Measurements from ENCODE around the gene OPHN1.

The OPHN1 gene

DNA sequence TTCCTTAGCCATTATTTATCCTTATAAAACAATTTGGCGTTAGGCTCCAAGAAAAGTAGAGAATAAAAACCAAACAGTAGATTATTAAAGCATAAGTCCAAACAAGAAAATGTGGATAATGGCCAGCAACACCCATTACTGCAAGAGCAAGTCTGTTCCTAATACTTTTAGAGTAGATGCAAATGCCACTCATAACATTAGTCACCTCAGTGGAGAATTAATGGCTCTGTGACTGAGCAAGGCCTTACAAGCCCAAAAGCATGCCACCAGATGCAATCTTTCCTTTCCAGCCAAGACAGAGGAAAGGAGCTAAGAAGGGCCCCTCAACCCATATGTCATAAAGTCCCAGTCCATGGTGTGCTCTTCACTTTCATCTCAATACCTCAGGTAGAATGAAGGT is 373.8 kb downstream of the OPHN1 start:
- TF ChIP-seq, protein P1, sequence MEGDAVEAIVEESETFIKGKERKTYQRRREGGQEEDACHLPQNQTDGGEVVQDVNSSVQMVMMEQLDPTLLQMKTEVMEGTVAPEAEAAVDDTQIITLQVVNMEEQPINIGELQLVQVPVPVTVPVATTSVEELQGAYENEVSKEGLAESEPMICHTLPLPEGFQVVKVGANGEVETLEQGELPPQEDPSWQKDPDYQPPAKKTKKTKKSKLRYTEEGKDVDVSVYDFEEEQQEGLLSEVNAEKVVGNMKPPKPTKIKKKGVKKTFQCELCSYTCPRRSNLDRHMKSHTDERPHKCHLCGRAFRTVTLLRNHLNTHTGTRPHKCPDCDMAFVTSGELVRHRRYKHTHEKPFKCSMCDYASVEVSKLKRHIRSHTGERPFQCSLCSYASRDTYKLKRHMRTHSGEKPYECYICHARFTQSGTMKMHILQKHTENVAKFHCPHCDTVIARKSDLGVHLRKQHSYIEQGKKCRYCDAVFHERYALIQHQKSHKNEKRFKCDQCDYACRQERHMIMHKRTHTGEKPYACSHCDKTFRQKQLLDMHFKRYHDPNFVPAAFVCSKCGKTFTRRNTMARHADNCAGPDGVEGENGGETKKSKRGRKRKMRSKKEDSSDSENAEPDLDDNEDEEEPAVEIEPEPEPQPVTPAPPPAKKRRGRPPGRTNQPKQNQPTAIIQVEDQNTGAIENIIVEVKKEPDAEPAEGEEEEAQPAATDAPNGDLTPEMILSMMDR (conservative IDR thresholded peaks at IDR 0.05): no peak
- TF ChIP-seq ZFX (IDR thresholded peaks at IDR 0.05): no peak

GRCh38 chrX:68049466-68049865 is 383.8 kb downstream of the OPHN1 start:
- TF ChIP-seq, protein P1 (conservative IDR thresholded peaks at IDR 0.05): no peak
- TF ChIP-seq ZFX (IDR thresholded peaks at IDR 0.05): no peak
- no peak overlapping the region for H3K27ac ChIP-seq

More for the DNA sequence above, 373.8 kb downstream of the OPHN1 start:
- H3K27ac ChIP-seq: no peak overlapping the region

GRCh38 chrX:68048774-68049173 is 384.5 kb downstream of the OPHN1 start:
- no peak for TF ChIP-seq ZFX (IDR thresholded peaks at IDR 0.05)
- TF ChIP-seq, protein P1 (conservative IDR thresholded peaks at IDR 0.05): no peak
- H3K27ac ChIP-seq: no peak overlapping the region

- no peak overlapping the region for H3K27ac ChIP-seq
- TF ChIP-seq ZFX (IDR thresholded peaks at IDR 0.05): no peak
- TF ChIP-seq, protein P1 (conservative IDR thresholded peaks at IDR 0.05): no peak
Measured at GRCh38 chrX:68045008-68045577, 388.2 kb downstream of the OPHN1 start.

- TF ChIP-seq, protein P1 (conservative IDR thresholded peaks at IDR 0.05): no peak
- TF ChIP-seq ZFX (IDR thresholded peaks at IDR 0.05): no peak
- no peak overlapping the region for H3K27ac ChIP-seq
Measured at GRCh38 chrX:68043713-68044438, 389.4 kb downstream of the OPHN1 start.

DNA sequence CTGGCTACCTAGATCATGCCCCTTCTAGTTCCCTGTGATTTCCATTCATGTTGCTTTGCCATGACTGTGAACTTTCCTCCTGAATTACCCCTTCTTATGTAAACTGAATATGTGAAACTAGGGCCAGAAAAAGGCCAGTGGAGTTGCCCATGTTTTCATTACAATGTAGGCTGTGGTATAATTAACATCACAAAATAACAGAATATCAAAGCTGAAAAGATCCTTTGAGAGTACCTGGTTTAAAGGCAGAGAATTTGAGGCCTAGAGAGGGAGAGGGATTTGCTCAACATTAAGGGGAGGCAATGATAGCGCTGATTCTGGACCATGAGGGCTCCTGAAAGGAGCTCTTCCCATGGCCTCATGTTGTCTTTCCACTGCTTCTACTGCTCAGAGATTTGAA is 392.2 kb downstream of the OPHN1 start:
- no peak for TF ChIP-seq ZFX (IDR thresholded peaks at IDR 0.05)
- TF ChIP-seq, protein P1 (conservative IDR thresholded peaks at IDR 0.05): no peak
- no peak overlapping the region for H3K27ac ChIP-seq

Measured in C4-2B (cell line).